Measurements from ENCODE around the gene BTG2.
"Not testable (repeated sequence)": the region's sequence is repeated elsewhere in the genome, so short reads cannot be mapped to it uniquely, and the experiment has no call there.

Gene BTG2, protein sequence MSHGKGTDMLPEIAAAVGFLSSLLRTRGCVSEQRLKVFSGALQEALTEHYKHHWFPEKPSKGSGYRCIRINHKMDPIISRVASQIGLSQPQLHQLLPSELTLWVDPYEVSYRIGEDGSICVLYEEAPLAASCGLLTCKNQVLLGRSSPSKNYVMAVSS

DNA sequence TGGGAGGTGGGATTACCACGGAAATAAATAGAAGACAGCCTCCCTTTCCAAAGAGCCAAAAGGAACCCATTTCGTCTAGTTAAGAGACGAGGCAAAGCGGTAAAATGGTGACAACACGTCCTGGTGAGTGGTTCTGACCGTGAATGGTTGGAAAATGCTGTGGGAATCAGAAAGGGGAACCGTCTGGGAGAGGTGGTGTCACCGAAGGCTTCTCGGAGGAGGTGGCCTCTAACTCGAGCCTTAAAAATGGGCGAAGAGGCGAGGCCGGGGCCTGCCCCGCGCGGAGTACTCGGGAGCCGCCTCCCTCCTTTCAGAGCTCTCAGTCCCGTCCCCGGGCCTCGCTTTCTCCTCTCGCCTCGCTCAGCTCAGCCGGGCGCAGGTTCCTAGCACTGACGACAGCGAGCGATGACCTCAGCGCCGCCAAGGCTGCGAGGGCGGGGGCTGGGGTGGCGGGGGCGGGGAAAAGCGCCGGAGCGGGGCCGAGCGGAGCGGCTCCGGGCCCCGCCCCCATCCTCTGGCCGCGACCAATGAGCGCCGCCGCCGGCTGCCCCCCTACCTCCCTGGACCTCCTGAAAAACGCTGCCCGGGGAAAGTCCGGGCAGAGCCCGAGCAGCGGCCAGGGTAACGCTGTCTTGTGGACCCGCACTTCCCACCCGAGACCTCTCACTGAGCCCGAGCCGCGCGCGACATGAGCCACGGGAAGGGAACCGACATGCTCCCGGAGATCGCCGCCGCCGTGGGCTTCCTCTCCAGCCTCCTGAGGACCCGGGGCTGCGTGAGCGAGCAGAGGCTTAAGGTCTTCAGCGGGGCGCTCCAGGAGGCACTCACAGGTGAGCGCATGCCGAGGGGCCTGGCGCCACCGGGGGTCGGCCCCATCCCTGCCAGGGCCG is at the start of gene BTG2:
Gene BTG2, plus strand, starts transcription at position 601 of the 890 bp plus-strand sequence. Its CDS starts 88 bp downstream, at position 689.
- H3K27ac ChIP-seq: peak within 1 kb of the TSS; percentile 96 to 99
- TF ChIP-seq, protein P1, sequence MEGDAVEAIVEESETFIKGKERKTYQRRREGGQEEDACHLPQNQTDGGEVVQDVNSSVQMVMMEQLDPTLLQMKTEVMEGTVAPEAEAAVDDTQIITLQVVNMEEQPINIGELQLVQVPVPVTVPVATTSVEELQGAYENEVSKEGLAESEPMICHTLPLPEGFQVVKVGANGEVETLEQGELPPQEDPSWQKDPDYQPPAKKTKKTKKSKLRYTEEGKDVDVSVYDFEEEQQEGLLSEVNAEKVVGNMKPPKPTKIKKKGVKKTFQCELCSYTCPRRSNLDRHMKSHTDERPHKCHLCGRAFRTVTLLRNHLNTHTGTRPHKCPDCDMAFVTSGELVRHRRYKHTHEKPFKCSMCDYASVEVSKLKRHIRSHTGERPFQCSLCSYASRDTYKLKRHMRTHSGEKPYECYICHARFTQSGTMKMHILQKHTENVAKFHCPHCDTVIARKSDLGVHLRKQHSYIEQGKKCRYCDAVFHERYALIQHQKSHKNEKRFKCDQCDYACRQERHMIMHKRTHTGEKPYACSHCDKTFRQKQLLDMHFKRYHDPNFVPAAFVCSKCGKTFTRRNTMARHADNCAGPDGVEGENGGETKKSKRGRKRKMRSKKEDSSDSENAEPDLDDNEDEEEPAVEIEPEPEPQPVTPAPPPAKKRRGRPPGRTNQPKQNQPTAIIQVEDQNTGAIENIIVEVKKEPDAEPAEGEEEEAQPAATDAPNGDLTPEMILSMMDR (IDR thresholded peaks at IDR 0.05): no peak
- DNase-seq (ENCODE audit: low spot score): peak; percentile 97
- peak within 1 kb of the TSS; percentile 80 for H3K4me3 ChIP-seq

DNA sequence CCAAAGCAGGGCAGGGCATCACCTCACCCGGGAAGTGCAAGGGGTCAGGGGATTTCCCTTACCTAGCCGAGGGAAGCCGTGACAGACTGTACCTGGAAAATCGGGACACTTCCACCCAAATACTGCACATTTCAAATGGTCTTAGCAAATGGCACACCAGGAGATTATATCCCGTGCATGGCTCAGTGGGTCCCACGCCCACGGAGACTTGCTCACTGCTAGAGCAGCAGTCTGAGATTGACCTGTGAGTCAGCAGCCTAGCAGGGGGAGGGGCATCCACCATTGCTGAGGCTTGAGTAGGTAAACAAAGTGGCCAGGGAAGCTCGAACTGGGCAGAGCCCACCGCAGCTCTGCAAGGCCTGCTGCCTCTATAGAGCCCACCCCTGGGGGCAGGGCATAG is 48.7 kb upstream of the BTG2 start:
- DNase-seq (ENCODE audit: low spot score); H3K4me3 ChIP-seq; H3K27ac ChIP-seq: not testable (repeated sequence)

DNA sequence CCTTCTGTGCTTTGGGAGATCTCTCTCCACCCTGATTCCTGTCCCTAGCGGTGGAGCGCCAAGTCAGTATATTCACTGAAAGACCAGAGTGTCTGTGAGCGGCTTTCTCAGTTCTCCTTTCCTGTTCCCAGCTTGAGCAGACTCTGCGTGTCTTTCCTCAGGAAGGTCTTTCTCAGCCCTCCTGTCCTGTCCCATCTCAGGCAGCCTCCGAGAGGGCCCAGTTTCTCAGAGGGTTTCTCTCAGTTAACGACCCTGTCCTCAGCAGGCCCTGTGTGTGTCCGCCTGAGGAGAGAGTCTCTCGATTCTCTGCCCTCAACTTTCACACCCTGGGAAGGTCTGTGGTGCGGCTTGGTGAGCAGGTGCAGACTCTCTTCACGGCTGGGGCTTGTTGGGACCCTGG is 41.8 kb upstream of the BTG2 start:
- Histone ChIP-seq H3K27ac (no peak overlapping the region), H3K4me3 (no peak overlapping the region)
- no peak for DNase-seq (ENCODE audit: low spot score)
- TF ChIP-seq, protein P1 (IDR thresholded peaks at IDR 0.05): no peak

DNA sequence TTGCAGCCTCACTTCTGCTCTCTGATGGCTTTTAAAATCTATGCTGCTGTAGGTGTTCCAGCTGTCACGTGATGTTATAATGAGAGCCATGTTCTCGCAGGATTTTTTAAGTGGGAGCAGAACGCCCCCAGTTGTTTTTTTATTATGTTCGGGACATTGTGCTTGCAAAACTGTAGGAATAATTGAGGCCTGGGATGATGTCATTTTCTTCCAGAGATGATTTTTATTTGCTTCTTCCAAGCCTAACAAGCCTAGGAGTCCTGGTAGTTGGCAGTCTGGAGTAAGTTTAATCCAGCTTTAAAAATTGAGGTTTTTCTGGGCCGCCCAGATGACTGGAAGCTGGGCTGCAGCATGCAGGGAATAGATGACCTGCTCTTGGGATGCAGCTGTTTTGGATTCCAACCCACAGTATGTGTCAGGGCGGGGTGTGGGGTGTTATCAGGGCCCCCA is 41.2 kb upstream of the BTG2 start:
- Histone ChIP-seq H3K27ac (no peak overlapping the region), H3K4me3 (no peak overlapping the region)
- DNase-seq (ENCODE audit: low spot score): no peak
- TF ChIP-seq, protein P1 (IDR thresholded peaks at IDR 0.05): no peak

DNA sequence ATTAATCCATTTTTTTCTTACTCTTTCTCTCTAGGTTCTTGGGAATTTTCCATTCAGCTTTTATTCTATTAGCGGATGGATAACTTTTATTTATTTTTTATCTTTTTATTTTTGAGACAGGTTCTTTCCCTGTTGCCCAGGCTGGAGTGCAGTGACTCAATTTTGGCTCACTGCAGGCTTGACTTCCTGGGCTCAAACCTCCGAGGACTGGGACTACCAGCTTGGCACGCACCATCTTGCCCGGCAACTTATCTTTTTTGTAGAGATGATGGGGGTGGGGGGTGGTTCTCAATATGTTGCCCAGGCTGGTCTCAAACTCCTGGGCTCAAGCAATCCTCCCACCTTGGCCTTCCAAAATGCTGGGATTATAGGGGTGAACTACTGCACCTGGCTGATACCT is 39.8 kb upstream of the BTG2 start:
- DNase-seq (ENCODE audit: low spot score): no peak
- H3K27ac ChIP-seq: no peak overlapping the region
- TF ChIP-seq, protein P1 (IDR thresholded peaks at IDR 0.05): no peak
- H3K4me3 ChIP-seq: no peak overlapping the region

DNA sequence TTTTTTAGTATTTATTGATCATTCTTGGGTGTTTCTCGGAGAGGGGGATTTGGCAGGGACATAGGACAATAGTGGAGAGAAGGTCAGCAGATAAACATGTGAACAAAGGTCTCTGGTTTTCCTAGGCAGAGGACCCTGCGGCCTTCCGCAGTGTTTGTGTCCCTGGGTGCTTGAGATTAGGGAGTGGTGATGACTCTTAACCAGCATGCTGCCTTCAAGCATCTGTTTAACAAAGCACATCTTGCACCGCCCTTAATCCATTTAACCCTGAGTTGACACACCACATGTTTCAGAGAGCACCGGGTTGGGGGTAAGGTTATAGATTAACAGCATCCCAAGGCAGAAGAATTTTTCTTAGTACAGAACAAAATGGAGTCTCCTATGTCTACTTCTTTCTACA is 39.2 kb upstream of the BTG2 start:
- not testable (repeated sequence) for H3K27ac ChIP-seq; H3K4me3 ChIP-seq; DNase-seq (ENCODE audit: low spot score)

DNA sequence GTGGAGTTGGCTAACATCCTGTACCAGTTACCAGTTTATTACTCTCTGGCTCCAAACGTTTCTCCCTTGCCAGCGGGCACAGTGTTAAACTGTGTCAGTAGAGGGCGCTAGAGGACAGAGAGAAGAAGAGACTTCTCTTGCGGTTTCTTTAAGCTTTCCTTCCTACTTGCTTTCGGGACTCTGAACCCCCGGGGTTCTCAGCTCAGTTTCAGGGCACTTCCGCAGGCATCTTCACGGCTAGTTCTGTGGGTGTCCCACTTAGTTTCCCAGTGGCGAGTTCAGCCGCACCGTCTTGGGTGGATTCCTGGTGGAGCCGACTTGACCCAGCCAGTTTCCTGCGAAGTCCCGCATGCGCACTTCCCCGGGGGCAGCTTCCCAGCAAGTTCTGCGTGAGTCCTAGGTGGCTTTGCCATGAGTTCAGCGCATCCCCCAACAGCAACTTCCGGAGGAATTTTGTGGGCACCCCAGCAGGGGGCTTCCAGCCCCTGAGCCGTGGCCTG is 37.9 kb upstream of the BTG2 start:
- Histone ChIP-seq H3K4me3 (peak overlapping the region; percentile 76), H3K27ac (peak overlapping the region; percentile 77 to 89)
- DNase-seq (ENCODE audit: low spot score): no peak
- TF ChIP-seq, protein P1 (IDR thresholded peaks at IDR 0.05): peak; percentile 92

DNA sequence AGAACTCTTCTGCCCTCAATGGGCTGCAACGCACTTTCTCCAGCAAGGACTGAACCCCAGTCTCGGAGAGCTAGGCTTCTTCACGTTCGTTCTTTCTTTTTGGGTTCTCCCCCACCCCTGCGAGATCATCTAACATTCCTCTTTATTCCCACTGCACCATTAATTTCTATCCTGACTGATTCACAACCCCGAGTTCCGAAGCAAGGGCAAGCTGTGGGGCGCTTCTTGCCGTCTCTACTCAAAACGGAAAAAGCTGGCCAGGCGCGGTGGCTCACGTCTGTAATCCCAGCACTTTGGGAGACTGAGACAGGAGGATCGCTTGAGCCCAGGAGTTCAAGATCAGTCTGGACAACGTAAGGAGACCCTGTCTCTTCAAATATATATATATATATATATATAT is 37.4 kb upstream of the BTG2 start:
- DNase-seq (ENCODE audit: low spot score): no peak
- TF ChIP-seq, protein P1 (IDR thresholded peaks at IDR 0.05): no peak
- H3K4me3 ChIP-seq: peak overlapping the region; percentile 76
- peak overlapping the region; percentile 77 to 89 for H3K27ac ChIP-seq

All from coronary artery (tissue), 2 donors.